HUES48 (cell line): ENCODE results near the gene TLE6.
A peak's percentile ranks its signal among the peaks of the same experiment; 100 is the strongest.
"Not testable (repeated sequence)": the region's sequence is repeated elsewhere in the genome, so short reads cannot be mapped to it uniquely, and the experiment has no call there.

Experiments
- H3K27ac ChIP-seq: one replicate; pipeline ENCODE4 v1.7.0; 2013; ENCODE audit warnings: low read depth, low read length, inconsistent platforms
- H3K27me3 ChIP-seq: 2 replicates; pipeline ENCODE4 v1.6.1; 2013; ENCODE audit warnings: mild to moderate bottlenecking, low read length; ENCODE audit not compliant: control insufficient read depth, insufficient read depth
- H3K36me3 ChIP-seq: 2 replicates; pipeline ENCODE4 v1.6.1; 2013; ENCODE audit warnings: low read length; ENCODE audit not compliant: control insufficient read depth, insufficient read depth
- H3K4me1 ChIP-seq: 2 replicates; pipeline ENCODE4 v1.6.1; 2013; ENCODE audit warnings: mild to moderate bottlenecking, low read length; ENCODE audit not compliant: control insufficient read depth, insufficient read depth
- H3K4me3 ChIP-seq: 2 replicates; pipeline ENCODE4 v1.5.1; 2013; ENCODE audit warnings: mild to moderate bottlenecking, low read depth, low read length
- H3K9ac ChIP-seq: 2 replicates; pipeline ENCODE4 v1.6.1; 2013; ENCODE audit warnings: mild to moderate bottlenecking, low read depth, low read length, moderate library complexity
- H3K9me3 ChIP-seq: 2 replicates; pipeline ENCODE4 v1.6.1; 2013; ENCODE audit warnings: low read length; ENCODE audit not compliant: control insufficient read depth, insufficient read depth

The TLE6 gene

GRCh38 chr19:2977001-2977745 is at the start of gene TLE6:
Gene TLE6, plus strand, starts transcription at chr19:2977564. Its CDS starts 670 bp downstream, at chr19:2978234.
- H3K36me3 ChIP-seq, result no peaks in the 10 kb centered on the region
- H3K27me3 ChIP-seq, result peaks cover 19% of the 10 kb centered on the region
- no peak within 1 kb of the TSS for H3K9ac ChIP-seq
- H3K9me3 ChIP-seq, result no peaks in the 10 kb centered on the region
- peaks cover 18% of the 10 kb centered on the region for H3K4me1 ChIP-seq
- H3K27ac ChIP-seq, result no peak within 1 kb of the TSS
- H3K4me3 ChIP-seq, result peak within 1 kb of the TSS; percentile 65

GRCh38 chr19:2933490-2933910 is 43.9 kb upstream of the TLE6 start:
- H3K9me3 ChIP-seq, result peaks cover 51% of the 10 kb centered on the region
- H3K27me3 ChIP-seq, result no peaks in the 10 kb centered on the region
- H3K9ac ChIP-seq, result no peak overlapping the region
- H3K4me1 ChIP-seq, result no peaks in the 10 kb centered on the region
- H3K36me3 ChIP-seq, result peaks cover 46% of the 10 kb centered on the region
- no peak overlapping the region for H3K4me3 ChIP-seq
- no peak overlapping the region for H3K27ac ChIP-seq

GRCh38 chr19:2935863-2936262 is 41.5 kb upstream of the TLE6 start:
- not testable (repeated sequence) for H3K9ac ChIP-seq, H3K27me3 ChIP-seq, H3K4me3 ChIP-seq, H3K4me1 ChIP-seq, H3K27ac ChIP-seq
- peaks cover 55% of the 10 kb centered on the region for H3K36me3 ChIP-seq
- peaks cover 50% of the 10 kb centered on the region for H3K9me3 ChIP-seq

DNA sequence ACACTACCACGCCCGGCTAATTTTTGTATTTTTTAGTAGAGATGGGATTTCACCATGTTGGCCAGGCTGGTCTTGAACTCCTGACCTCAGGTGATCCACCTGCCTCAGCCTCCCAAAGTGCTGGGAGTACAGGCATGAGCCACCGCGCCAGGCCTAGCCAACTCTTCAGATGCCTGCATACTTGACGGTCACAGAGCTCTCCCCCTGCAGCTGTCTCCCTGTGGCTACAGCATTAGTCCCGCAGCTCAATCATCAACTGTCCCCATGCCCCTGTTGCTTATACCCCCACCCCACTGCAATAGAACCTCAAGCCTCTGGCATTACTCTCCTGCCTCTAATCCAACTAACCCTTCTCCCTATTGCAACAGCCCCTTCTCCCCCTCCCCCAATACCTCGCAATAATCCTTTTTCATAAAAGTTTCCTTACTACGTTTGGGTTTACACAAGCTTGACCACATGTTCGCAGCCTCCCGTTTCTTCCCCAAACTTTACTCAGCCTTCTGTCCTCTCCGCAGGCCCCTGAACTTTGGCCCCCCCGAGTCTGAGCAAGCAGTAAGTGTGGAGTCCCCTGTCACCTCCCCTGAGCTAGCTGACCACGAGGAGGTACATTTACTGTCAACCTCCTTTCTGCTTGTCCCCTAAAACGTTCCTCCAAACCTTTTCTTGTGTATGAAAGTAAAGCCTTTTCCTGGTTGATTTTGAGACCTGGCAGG is 34.3 kb upstream of the TLE6 start:
- no peak overlapping the region for H3K9ac ChIP-seq
- peaks cover 14% of the 10 kb centered on the region for H3K36me3 ChIP-seq
- H3K27ac ChIP-seq, result no peak overlapping the region
- no peaks in the 10 kb centered on the region for H3K4me1 ChIP-seq
- no peaks in the 10 kb centered on the region for H3K27me3 ChIP-seq
- H3K9me3 ChIP-seq, result 0 out of 2 replicates have a peak, but pooled peaks cover 2% of the 10 kb centered on the region
- no peak overlapping the region for H3K4me3 ChIP-seq

- Histone ChIP-seq H3K4me3 (peak overlapping the region; percentile 77), H3K4me1 (no peaks in the 10 kb centered on the region), H3K9me3 (no peaks in the 10 kb centered on the region), H3K27me3 (no peaks in the 10 kb centered on the region), H3K9ac (no peak overlapping the region), H3K36me3 (peaks cover 3% of the 10 kb centered on the region), H3K27ac (no peak overlapping the region)
Measured at GRCh38 chr19:2944403-2944774, 33.0 kb upstream of the TLE6 start.

- peak within 1 kb of the TSS; percentile 77 for H3K4me3 ChIP-seq
- H3K9ac ChIP-seq, result peak within 1 kb of the TSS; percentile 31; the same call in 1 of the 2 replicates
- H3K9me3 ChIP-seq, result no peaks in the 10 kb centered on the region
- H3K36me3 ChIP-seq, result no peaks in the 10 kb centered on the region
- H3K27me3 ChIP-seq, result no peaks in the 10 kb centered on the region
- H3K4me1 ChIP-seq, result no peaks in the 10 kb centered on the region
- peak within 1 kb of the TSS; percentile 71 for H3K27ac ChIP-seq
Measured at GRCh38 chr19:2944775-2945574, 32.4 kb upstream of the TLE6 start, which contains the start of gene ZNF77. Gene ZNF77, minus strand, starts transcription at chr19:2944971. Its CDS starts 131 bp downstream, at chr19:2944840.

DNA sequence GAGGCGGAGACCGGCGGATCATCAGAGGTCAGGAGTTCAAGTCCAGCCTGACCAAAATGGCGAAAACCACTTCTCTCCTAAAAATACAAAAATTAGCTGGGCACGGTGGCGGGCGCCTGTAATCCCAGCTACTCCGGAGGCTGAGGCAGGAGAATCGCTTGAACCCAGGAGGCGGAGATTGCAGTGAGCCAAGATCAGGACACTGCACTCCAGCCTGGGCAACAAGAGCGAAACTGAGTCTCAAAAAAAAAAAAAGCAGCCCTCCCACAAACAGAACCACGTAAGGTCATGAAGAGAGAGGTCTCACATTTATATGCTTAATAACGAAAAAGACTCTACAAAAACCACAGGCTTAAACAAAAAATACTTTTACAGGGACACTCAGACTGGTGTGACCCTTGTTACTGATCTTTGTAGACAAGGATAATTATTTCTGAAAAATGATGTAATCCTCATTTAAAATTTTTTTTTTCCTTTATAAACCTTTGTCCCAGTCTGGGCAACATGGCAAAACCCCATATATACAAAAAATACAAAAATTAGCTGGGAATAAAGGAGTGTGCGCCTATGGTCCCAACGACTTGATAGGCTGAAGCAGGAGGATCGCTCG is 31.7 kb upstream of the TLE6 start:
- H3K27me3 ChIP-seq, result no peaks in the 10 kb centered on the region
- peak overlapping the region; percentile 77 for H3K4me3 ChIP-seq
- H3K4me1 ChIP-seq, result no peaks in the 10 kb centered on the region
- H3K9me3 ChIP-seq, result no peaks in the 10 kb centered on the region
- H3K27ac ChIP-seq, result no peak overlapping the region
- peak overlapping the region; percentile 31; the same call in 1 of the 2 replicates for H3K9ac ChIP-seq
- no peaks in the 10 kb centered on the region for H3K36me3 ChIP-seq

DNA sequence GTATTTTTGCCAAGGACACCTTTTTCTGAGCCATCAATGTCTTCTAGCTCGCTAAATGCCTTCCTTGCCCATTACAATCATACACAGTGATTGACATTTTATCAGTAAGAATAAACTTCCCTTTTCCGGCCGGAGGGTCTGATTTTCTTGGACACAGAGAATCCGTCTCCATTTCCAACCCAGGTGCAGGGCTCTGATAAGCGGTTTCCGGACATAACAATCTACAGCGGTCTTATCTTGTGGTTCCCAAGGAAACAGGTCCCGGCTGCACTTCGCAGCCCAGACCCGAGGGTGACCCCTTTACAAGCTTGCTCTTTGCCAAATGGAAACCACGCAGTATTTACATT is 27.5 kb upstream of the TLE6 start:
- H3K4me1 ChIP-seq, result no peaks in the 10 kb centered on the region
- H3K9me3 ChIP-seq, result no peaks in the 10 kb centered on the region
- peak overlapping the region; percentile 93 for H3K27ac ChIP-seq
- no peaks in the 10 kb centered on the region for H3K36me3 ChIP-seq
- H3K9ac ChIP-seq, result peak overlapping the region; percentile 68
- no peaks in the 10 kb centered on the region for H3K27me3 ChIP-seq
- peak overlapping the region; percentile 92 for H3K4me3 ChIP-seq

GRCh38 chr19:2950286-2951124 is 26.9 kb upstream of the TLE6 start:
- H3K4me3 ChIP-seq, result peak overlapping the region; percentile 92
- H3K4me1 ChIP-seq, result no peaks in the 10 kb centered on the region
- H3K27me3 ChIP-seq, result no peaks in the 10 kb centered on the region
- peak overlapping the region; percentile 68 for H3K9ac ChIP-seq
- peak overlapping the region; percentile 93 for H3K27ac ChIP-seq
- H3K36me3 ChIP-seq, result no peaks in the 10 kb centered on the region
- H3K9me3 ChIP-seq, result no peaks in the 10 kb centered on the region

- Histone ChIP-seq H3K9ac (no peak overlapping the region), H3K36me3 (no peaks in the 10 kb centered on the region), H3K27ac (no peak overlapping the region), H3K27me3 (no peaks in the 10 kb centered on the region), H3K4me1 (no peaks in the 10 kb centered on the region), H3K9me3 (no peaks in the 10 kb centered on the region), H3K4me3 (no peak overlapping the region)
Measured at GRCh38 chr19:2952953-2953481, 24.3 kb upstream of the TLE6 start.
